GM12801 (cell line): ENCODE measurements around the gene EPS8.

Experiments used
- TF ChIP-seq, protein P1 (sequence below): IDR thresholded peaks from one replicate; pipeline ENCODE4 v1.5.1; 2011; ENCODE audit warnings: control low read depth; ENCODE audit not compliant: insufficient read length; ENCODE audit errors: extremely low read depth

Gene EPS8

DNA sequence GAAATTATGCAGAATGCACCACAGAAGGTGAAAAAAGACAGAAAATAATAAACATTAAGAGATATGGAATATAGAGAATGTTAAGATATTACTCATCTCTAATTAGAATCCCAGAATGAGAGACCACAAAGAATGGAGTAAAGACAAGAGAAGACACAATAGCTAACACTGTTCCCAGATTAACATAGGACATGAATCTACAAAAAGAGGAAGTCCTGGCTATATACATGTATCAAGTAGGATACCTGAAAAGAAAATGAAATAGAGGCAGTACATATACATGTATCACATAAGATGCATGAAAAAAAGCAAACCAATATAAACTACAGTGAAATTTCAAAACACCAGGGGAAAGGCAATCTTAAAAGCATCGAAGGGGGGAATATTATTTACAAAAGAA lies 5.6 kb upstream of the EPS8 start:
- TF ChIP-seq, protein P1, sequence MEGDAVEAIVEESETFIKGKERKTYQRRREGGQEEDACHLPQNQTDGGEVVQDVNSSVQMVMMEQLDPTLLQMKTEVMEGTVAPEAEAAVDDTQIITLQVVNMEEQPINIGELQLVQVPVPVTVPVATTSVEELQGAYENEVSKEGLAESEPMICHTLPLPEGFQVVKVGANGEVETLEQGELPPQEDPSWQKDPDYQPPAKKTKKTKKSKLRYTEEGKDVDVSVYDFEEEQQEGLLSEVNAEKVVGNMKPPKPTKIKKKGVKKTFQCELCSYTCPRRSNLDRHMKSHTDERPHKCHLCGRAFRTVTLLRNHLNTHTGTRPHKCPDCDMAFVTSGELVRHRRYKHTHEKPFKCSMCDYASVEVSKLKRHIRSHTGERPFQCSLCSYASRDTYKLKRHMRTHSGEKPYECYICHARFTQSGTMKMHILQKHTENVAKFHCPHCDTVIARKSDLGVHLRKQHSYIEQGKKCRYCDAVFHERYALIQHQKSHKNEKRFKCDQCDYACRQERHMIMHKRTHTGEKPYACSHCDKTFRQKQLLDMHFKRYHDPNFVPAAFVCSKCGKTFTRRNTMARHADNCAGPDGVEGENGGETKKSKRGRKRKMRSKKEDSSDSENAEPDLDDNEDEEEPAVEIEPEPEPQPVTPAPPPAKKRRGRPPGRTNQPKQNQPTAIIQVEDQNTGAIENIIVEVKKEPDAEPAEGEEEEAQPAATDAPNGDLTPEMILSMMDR: no peak

DNA sequence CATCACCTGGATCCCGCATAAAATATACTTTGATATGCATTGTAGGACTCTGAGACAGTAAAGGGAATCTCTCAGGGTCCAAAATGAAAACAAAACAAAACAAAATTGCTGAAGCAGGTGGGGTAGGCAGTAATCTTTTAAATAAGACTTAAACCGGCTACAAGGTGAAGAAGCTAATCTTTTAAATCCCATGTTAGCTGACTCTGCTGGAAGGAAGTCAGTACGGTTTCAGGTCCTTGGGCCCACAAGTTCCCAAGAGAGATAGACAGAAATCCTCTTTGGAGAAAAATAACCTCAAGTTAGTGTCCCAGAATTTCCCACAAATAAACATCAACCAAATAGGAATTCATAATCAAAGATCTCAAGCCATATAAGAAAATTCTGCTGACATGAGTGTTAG lies 5.0 kb upstream of the EPS8 start:
- TF ChIP-seq, protein P1: no peak

DNA sequence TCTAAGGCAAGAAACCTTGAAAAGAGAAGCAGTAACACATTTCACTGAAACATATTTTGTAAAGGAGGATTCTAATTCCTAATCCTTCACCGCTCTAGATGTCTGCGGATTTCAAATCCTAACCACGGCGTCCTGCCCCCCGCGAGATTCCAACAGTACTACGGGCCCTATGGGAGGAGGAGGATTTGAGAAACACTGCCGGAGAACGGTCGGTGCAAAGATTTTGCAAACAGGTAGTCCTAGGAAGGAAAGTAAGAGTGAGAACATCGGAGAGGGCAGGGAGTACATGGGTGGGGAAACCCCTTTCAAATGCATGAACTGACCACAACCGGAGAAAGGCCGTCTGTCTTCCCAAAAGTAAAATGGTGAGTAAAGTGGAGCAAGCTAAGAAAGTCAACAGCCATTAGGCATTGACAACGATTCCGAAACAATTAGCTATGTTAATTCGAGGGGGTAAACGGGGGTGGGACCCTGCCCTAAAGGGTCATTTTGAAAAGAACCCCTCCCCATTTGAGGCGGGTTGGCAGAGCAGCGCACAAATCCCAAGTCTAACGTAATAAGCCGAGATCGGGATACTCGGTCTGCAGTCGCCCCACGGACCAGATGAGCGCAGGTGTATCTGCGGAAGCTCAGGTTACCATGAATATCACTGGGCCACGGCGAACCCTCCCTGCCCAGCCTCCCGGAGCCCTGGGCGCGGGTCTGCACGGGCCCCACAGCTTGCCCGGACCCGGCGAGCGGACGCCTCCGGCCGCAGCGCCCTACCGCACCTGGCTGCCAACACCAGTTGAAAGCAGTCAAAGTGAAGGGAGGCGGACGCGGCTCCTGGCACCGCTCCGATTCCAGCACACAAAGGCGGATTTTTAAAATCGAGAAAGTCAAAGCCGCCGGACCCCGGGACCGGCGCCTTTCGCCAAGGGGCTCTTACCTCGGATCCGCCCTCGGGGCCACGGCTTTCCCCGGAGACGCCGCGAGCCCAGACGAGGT lies 662 bp downstream of the EPS8 start:
- TF ChIP-seq, protein P1: no peak

DNA sequence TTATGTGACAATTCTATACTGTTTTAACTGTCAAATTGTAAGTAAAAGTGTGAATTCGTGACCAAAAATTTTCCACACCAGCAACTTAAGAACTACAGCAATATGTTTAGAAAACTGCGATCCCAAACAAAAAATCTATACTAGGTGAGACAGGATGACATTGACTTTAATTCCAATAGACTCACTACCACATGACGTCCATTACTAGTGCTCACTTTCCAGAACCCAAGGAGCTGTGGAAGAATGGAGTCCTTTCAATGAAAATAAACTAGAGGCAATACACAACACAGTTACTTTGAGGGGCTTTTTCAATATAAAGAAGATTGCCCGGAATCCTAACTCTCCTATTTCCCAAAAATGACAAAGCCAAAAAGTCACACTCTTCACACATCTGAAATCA lies 1.4 kb downstream of the EPS8 start:
- TF ChIP-seq, protein P1: no peak

DNA sequence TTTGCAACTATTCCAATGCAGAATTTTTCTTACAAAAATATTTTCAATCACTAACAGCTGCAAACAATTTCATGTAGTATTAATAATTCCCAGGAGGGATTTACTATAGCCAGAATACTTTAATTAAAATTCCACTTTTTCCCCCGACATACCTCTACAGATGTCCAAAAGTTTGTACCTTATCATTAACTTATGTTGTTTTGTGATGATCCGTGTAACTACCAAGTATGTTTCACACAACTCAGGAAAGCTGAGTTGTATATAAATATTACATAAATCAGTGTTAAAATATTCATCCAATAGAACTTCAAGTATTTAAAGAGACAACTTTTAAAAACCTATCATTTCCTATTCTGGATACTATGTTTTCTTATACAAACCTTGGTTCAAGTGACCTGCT lies 2.4 kb downstream of the EPS8 start:
- TF ChIP-seq, protein P1: no peak

DNA sequence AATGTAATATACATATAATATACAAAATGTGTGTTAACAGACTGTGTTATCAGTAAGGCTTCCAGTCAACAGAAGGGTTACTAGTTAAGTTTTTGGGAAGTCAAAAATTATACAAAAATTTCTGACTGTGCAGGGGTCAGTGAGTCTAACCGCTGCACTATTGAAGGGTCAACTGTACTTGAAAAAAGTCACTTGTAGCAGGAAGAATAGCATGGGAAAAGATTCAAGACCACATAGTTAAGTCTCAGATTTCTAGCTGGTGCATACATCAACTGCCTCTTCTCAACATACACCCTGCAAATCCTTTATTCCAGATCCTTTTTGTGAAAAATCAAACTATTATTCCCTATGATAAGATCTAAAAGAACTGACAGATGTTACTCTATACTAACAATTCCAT lies 5.9 kb downstream of the EPS8 start:
- TF ChIP-seq, protein P1: no peak

DNA sequence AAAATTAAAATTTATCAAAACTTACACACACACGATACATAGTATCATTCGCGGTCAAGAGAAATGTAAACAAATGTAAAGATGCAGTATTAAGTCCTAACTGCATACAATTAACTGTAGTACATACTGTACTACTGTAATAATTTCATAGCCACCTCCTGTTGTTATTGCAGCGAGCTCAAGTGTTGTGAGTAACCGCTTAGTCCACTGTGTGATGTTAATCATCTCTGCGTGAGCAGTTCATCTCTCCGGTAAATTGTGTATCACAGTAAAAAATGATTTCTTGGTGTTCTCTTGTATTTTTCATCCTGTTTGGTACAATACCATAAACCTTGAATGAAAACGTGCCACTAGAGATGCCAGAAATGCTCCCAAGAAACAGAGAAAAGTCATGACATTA lies 6.5 kb downstream of the EPS8 start:
- TF ChIP-seq, protein P1: no peak
